CD4-positive, alpha-beta memory T cell (primary cell): ENCODE data around the gene MAP1S. TPM values are rescaled to one million over a fixed set of nuclear protein-coding genes. Genes with fewer than 3 reads are reported as not detected.

Source experiments
- CTCF ChIA-PET: fragments of 350-600 bp; sonication (Branson Sonifier 250); formaldehyde crosslinking; loops from one replicate; lab custom pipeline; 2021; ENCODE audit warnings: inconsistent platforms; ENCODE audit not compliant: partially characterized antibody; lab: Charles Lee
- POLR2A ChIA-PET: fragments of 350-600 bp; sonication (Branson Sonifier 250); formaldehyde crosslinking; loops from one replicate; lab custom pipeline; 2021; ENCODE audit not compliant: partially characterized antibody; lab: Charles Lee
- DNase-seq, 5 donors: peaks; one replicate each; pipeline versions ENCODE4 v3.0.0 to v3.0.0-alpha.2; 2020 to 2022; ENCODE audit warnings: mixed read lengths in 1 of 5
- H3K27ac ChIP-seq: one replicate; pipeline ENCODE4 v1.7.0; 2013; ENCODE audit warnings: low read depth, low read length
- H3K27me3 ChIP-seq: 2 replicates; pipeline ENCODE4 v1.7.0; 2013; ENCODE audit warnings: mild to moderate bottlenecking, low read length, moderate library complexity; ENCODE audit not compliant: insufficient read depth
- H3K36me3 ChIP-seq: 2 replicates; pipeline ENCODE4 v1.7.0; 2013; ENCODE audit warnings: mild to moderate bottlenecking, low read length, moderate library complexity; ENCODE audit not compliant: insufficient read depth
- H3K4me1 ChIP-seq: 2 replicates; pipeline ENCODE4 v1.7.0; 2013; ENCODE audit warnings: mild to moderate bottlenecking, low read length, moderate library complexity; ENCODE audit not compliant: insufficient read depth
- H3K4me3 ChIP-seq, 2 donors: one replicate each; pipeline ENCODE4 v1.7.0; 2013; ENCODE audit warnings: low read length in 2 of 2, mild to moderate bottlenecking in 1 of 2
- H3K9me3 ChIP-seq, 2 donors: one replicate each; pipeline ENCODE4 v1.7.0; 2013; ENCODE audit warnings: low read length in 2 of 2, control low read depth in 1 of 2; ENCODE audit not compliant: control insufficient read depth in 1 of 2
- H3K27ac Mint-ChIP-seq, 7 donors: one replicate each; pipeline ENCODE4 v1.8.0; 2020 to 2021; ENCODE audit warnings: mixed read lengths in 7 of 7, mild to moderate bottlenecking in 6 of 7, inconsistent platforms in 3 of 7, moderate library complexity in 3 of 7
- H3K27me3 Mint-ChIP-seq, 2 donors: one replicate each; pipeline ENCODE4 v1.8.0; 2020 to 2021; ENCODE audit warnings: mixed read lengths in 2 of 2
- H3K36me3 Mint-ChIP-seq, 2 donors: one replicate each; pipeline ENCODE4 v1.8.0; 2020 to 2021; ENCODE audit warnings: mixed read lengths in 2 of 2, inconsistent platforms in 1 of 2, mild to moderate bottlenecking in 1 of 2
- H3K4me1 Mint-ChIP-seq, 4 donors: one replicate each; pipeline ENCODE4 v1.8.0; 2020 to 2021; ENCODE audit warnings: mixed read lengths in 4 of 4, mild to moderate bottlenecking in 1 of 4
- H3K4me3 Mint-ChIP-seq, 8 donors: one replicate each; pipeline ENCODE4 v1.8.0; 2020 to 2021; ENCODE audit warnings: mixed read lengths in 8 of 8, mild to moderate bottlenecking in 7 of 8, moderate library complexity in 6 of 8, inconsistent platforms in 3 of 8
- H3K9me3 Mint-ChIP-seq, 8 donors: one replicate each; pipeline ENCODE4 v1.8.0; 2020 to 2021; ENCODE audit warnings: mixed read lengths in 8 of 8, mild to moderate bottlenecking in 5 of 8, inconsistent platforms in 3 of 8, moderate library complexity in 1 of 8
- intact Hi-C: fragments of 100-400 bp; cut with micrococcal nuclease; formaldehyde crosslinking; loops from one replicate; pipeline ENCODE4 v1.15.1; 2023
- polyA plus RNA-seq, 2 donors: library from polyadenylated mRNA; unstranded; fragments of 300-500 nt; fragmentation: Illumina TruSeq; gene quantifications; one replicate each; pipeline ENCODE4 v1.2.3, GENCODE V29; 2021
- total RNA-seq, 2 experiments: library from RNA; stranded (reverse); gene quantifications; one replicate each; pipeline ENCODE4 v1.2.3, GENCODE V29; 2021

MAP1S gene
- total and polyA plus RNA-seq, 4 experiments from 2014 or later = 8.2 to 64.9 (median 54.0) TPM

- Mint-ChIP-seq H3K27me3 (no peaks in the 10 kb centered on the region), H3K36me3 (peaks cover 36 to 47% of the 10 kb centered on the region in 2 donors), H3K4me1 (peaks cover 7 to 21% (median 10%) of the 10 kb centered on the region in 4 donors), H3K9me3 (no peaks in the 10 kb centered on the region), H3K4me3 (no peak overlapping the region), H3K27ac (no peak overlapping the region)
- no peak overlapping the region for H3K27ac ChIP-seq
- no peaks in the 10 kb centered on the region for H3K27me3 ChIP-seq
- H3K36me3 ChIP-seq = peaks cover 38% of the 10 kb centered on the region
- H3K4me3 ChIP-seq = no peak overlapping the region
- intact Hi-C loops = no loop called here
- CTCF ChIA-PET = interaction anchor here (0.7 kb wide), 1 partner anchor 39 kb away, joined by 3 read pairs; no protein-coding TSS in a partner anchor
- no peak for DNase-seq
- peaks cover 9% of the 10 kb centered on the region for H3K4me1 ChIP-seq
- POLR2A ChIA-PET = no interaction called here
- no peaks in the 10 kb centered on the region for H3K9me3 ChIP-seq
Observed at GRCh38 chr19:17735410-17735809, 16.1 kb downstream of the MAP1S start.

GRCh38 chr19:17737690-17738153 lies 18.4 kb downstream of the MAP1S start:
- DNase-seq = no peak
- Histone ChIP-seq H3K9me3 (no peaks in the 10 kb centered on the region), H3K4me1 (no peaks in the 10 kb centered on the region), H3K4me3 (no peak overlapping the region), H3K27ac (no peak overlapping the region), H3K36me3 (peaks cover 28% of the 10 kb centered on the region), H3K27me3 (no peaks in the 10 kb centered on the region)
- Mint-ChIP-seq H3K4me3 (no peak overlapping the region), H3K27ac (no peak overlapping the region), H3K36me3 (peaks cover 14 to 30% of the 10 kb centered on the region in 2 donors), H3K27me3 (no peaks in the 10 kb centered on the region), H3K9me3 (peaks cover 0 to 3% (median 0%) of the 10 kb centered on the region in 8 donors), H3K4me1 (peaks cover 0 to 1% (median 0%) of the 10 kb centered on the region in 4 donors)
- intact Hi-C loops = no loop called here
- POLR2A ChIA-PET = interaction anchor here (1.3 kb wide), 1 partner anchor 19 kb away, joined by 3 read pairs; no protein-coding TSS in a partner anchor
- CTCF ChIA-PET = interaction anchor here (1.2 kb wide), 1 partner anchor 24 kb away, joined by 5 read pairs; no protein-coding TSS in a partner anchor

- H3K4me3 ChIP-seq = no peak overlapping the region
- Mint-ChIP-seq H3K27me3 (no peaks in the 10 kb centered on the region), H3K9me3 (peaks cover 0 to 3% (median 0%) of the 10 kb centered on the region in 8 donors), H3K27ac (peak overlapping the region in 2 of 7 donors; percentile 48 to 60), H3K4me3 (no peak overlapping the region), H3K4me1 (peaks cover 0 to 1% (median 0%) of the 10 kb centered on the region in 4 donors), H3K36me3 (peaks cover 6 to 20% of the 10 kb centered on the region in 2 donors)
- POLR2A ChIA-PET = interaction anchor here (2.5 kb wide), 1 partner anchor 12 kb away, joined by 12 read pairs; the partner anchor contains the start of gene FCHO1
- H3K4me1 ChIP-seq = no peaks in the 10 kb centered on the region
- CTCF ChIA-PET = interaction anchor here (0.6 kb wide), 2 partner anchors 29 to 529 kb away, joined by 3 read pairs; no protein-coding TSS in a partner anchor
- H3K36me3 ChIP-seq = peaks cover 12% of the 10 kb centered on the region
- H3K9me3 ChIP-seq = no peaks in the 10 kb centered on the region
- H3K27me3 ChIP-seq = no peaks in the 10 kb centered on the region
- intact Hi-C loops = no loop called here
- no peak overlapping the region for H3K27ac ChIP-seq
- no peak for DNase-seq
Observed at GRCh38 chr19:17739121-17739875, 20.0 kb downstream of the MAP1S start.

- peaks cover 0 to 4% of the 10 kb centered on the region in 2 donors for H3K36me3 Mint-ChIP-seq
- Histone ChIP-seq H3K27me3 (no peaks in the 10 kb centered on the region), H3K9me3 (no peaks in the 10 kb centered on the region), H3K27ac (no peak overlapping the region), H3K4me3 (no peak overlapping the region), H3K4me1 (no peaks in the 10 kb centered on the region), H3K36me3 (no peaks in the 10 kb centered on the region)
- ChIA-PET CTCF (interaction anchor here (0.9 to 1.7 kb wide), 3 partner anchors 12 to 34 kb away, joined by 3 to 9 read pairs (median 7); partner anchors contain the start of gene MAP1S), POLR2A (interaction anchor here (2.5 kb wide), 1 partner anchor 10 kb away, joined by 12 read pairs; the partner anchor contains the start of gene FCHO1)
- no peaks in the 10 kb centered on the region for H3K27me3 Mint-ChIP-seq
- peaks cover 2 to 7% (median 5%) of the 10 kb centered on the region in 4 donors for H3K4me1 Mint-ChIP-seq
- H3K9me3 Mint-ChIP-seq = peaks cover 0 to 3% (median 0%) of the 10 kb centered on the region in 8 donors
- no peak overlapping the region for H3K4me3 Mint-ChIP-seq
- DNase-seq = no peak
- intact Hi-C loops = loop anchor here (10.0 kb wide), 1 partner anchor 187 kb away; the partner anchor contains the start of gene COLGALT1
- H3K27ac Mint-ChIP-seq = peak overlapping the region in 1 of 7 donors; percentile 66
Observed at GRCh38 chr19:17741456-17741855, 22.2 kb downstream of the MAP1S start.

DNA sequence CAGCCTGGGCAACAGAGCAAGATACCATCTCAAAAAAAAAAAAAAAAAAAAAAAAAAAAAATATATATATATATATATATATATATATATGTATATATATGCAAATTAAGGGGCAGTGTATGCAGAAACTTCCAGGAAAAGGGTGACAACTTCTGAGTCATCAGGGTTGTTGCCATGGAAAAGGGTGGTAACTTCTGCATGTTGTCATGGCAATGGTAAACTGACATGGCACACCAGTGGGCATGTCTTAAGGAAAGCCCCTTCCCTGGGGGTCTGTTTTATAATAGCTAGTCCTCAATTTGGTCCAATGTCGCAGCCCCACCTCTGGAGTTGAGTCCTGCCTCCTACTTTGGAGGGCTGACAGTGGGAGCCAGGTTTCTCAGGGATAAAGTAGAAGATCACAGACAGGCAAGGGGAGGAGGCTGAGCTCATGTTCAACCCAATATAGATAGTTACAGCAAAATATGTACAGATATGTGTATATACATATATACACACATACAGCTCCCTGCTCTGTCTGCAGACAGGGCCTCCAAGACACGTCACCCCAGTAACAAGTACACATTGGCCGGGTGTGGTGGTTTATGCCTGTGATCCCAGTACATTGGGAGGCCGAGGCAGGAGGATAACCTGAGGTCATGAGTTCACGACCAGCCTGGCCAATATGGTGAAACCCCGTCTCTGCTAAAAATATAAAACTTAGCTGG lies 24.7 kb downstream of the MAP1S start:
- Histone ChIP-seq H3K4me1 (peaks cover 19% of the 10 kb centered on the region), H3K27ac (no peak overlapping the region), H3K36me3 (no peaks in the 10 kb centered on the region), H3K4me3 (no peak overlapping the region), H3K9me3 (no peaks in the 10 kb centered on the region), H3K27me3 (no peaks in the 10 kb centered on the region)
- ChIA-PET POLR2A (interaction anchor here (1.8 kb wide), 1 partner anchor 25 kb away, joined by 9 read pairs; the partner anchor contains the start of gene MAP1S), CTCF (interaction anchor here (1.3 kb wide), 1 partner anchor 116 kb away, joined by 4 read pairs; the partner anchor contains the start of gene RPL18A)
- peaks cover 10 to 27% (median 19%) of the 10 kb centered on the region in 4 donors for H3K4me1 Mint-ChIP-seq
- H3K9me3 Mint-ChIP-seq = peaks cover 0 to 3% (median 0%) of the 10 kb centered on the region in 8 donors
- no peak overlapping the region for H3K4me3 Mint-ChIP-seq
- H3K27me3 Mint-ChIP-seq = no peaks in the 10 kb centered on the region
- peak in 3 of 5 donors; percentile 16 to 59 (median 20) for DNase-seq
- H3K36me3 Mint-ChIP-seq = peaks cover 0 to 1% of the 10 kb centered on the region in 2 donors
- H3K27ac Mint-ChIP-seq = peak overlapping the region in 6 of 7 donors; percentile 8 to 71 (median 36)
- intact Hi-C loops = loop anchor here (10.0 kb wide), 1 partner anchor 189 kb away; the partner anchor contains the start of gene COLGALT1

GRCh38 chr19:17747205-17748098 lies 28.2 kb downstream of the MAP1S start:
- H3K9me3 Mint-ChIP-seq = no peaks in the 10 kb centered on the region
- CTCF ChIA-PET = interaction anchor here (0.5 to 3.4 kb wide), 5 partner anchors 27 to 456 kb away, joined by 3 to 11 read pairs (median 4); partner anchors contain the start of genes MAP1S, RAB3A and RPL18A
- peaks cover 28 to 56% (median 41%) of the 10 kb centered on the region in 4 donors for H3K4me1 Mint-ChIP-seq
- Histone ChIP-seq H3K27ac (peak overlapping the region; percentile 52), H3K27me3 (no peaks in the 10 kb centered on the region), H3K36me3 (no peaks in the 10 kb centered on the region), H3K4me1 (peaks cover 44% of the 10 kb centered on the region), H3K4me3 (peak overlapping the region in 1 of 2 donors; percentile 59), H3K9me3 (no peaks in the 10 kb centered on the region)
- peak; percentile 94 to 96 (median 94) for DNase-seq
- intact Hi-C loops = loop anchor here (1.0 to 10.0 kb wide), 2 partner anchors 28 to 193 kb away; partner anchors contain the start of genes COLGALT1 and MAP1S
- H3K4me3 Mint-ChIP-seq = peak overlapping the region; percentile 73 to 96 (median 94)
- peak overlapping the region; percentile 31 to 90 (median 74) for H3K27ac Mint-ChIP-seq
- H3K36me3 Mint-ChIP-seq = peaks cover 0 to 10% of the 10 kb centered on the region in 2 donors
- no peaks in the 10 kb centered on the region for H3K27me3 Mint-ChIP-seq
- POLR2A ChIA-PET = interaction anchor here (0.5 to 8.1 kb wide), 8 partner anchors 9 to 841 kb away, joined by 3 to 78 read pairs (median 3); partner anchors contain the start of genes MAP1S and REX1BD
